NCI-H2196 (cell line): ENCODE data around the gene UBTD1.

ENCODE experiments used
- DNase-seq: peaks from one replicate; lab custom pipeline; 2025; ENCODE audit not compliant: unreplicated experiment; lab: John Stamatoyannopoulos, UW

The UBTD1 gene

GRCh38 chr10:97482381-97482780 is 16.3 kb upstream of the UBTD1 start:
- no peak for DNase-seq

- no peak for DNase-seq
These were observed 15.2 kb upstream of the UBTD1 start for GRCh38 chr10:97483506-97483905.

GRCh38 chr10:97483921-97484320 is 14.8 kb upstream of the UBTD1 start:
- DNase-seq: no peak

DNA sequence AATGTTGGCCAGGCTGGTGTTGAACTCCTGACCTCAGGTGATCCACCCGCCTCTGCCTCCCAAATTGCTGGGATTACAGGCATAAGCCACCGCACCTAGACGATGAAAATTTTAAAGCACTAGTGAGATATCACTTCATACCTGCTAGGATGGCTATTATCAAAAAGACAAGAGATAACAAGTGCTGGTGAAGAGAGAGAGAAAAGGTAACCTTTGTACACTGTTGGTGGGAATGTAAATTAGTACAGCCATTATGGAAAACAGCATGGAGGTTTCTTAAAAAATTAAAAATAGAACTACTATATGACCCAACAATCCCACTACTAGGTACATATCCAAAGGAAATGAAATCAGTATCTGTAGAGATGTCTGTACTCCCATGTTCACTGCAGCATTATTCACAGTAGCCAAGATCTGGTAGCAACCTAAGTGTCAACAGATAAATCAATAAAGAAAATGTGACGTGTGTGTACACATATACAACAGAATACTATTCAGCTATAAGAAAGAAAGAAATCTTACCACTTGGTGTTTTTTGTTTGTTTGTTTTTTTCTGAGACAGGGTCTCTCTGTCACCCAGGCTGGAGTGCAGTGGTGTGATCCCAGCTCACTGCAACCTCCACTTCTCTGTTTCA is 13.0 kb upstream of the UBTD1 start:
- no peak for DNase-seq

DNA sequence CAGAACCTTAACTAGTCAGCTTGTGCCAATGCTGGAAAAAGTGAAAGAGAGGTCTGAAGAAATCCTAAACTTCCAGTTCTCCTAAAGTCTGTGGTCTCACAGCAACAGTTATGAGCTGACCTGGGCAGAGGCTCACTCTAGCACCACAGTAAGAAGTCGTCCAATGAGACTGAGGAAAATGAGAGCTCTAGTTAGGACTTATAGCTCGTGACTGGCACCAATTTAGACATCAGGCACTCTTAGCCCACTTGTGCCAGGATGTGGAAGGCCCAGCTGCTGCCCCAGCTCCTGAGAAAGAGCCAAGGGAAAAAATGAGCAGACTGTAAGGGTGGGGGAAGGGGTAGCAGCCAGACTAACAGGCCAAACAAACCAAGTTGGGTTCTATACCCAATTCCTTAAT is 8.1 kb upstream of the UBTD1 start:
- DNase-seq: no peak

- no peak for DNase-seq
These were observed 4.6 kb upstream of the UBTD1 start for GRCh38 chr10:97494151-97494550.

GRCh38 chr10:97494863-97495506 is 3.7 kb upstream of the UBTD1 start:
- DNase-seq: no peak

DNA sequence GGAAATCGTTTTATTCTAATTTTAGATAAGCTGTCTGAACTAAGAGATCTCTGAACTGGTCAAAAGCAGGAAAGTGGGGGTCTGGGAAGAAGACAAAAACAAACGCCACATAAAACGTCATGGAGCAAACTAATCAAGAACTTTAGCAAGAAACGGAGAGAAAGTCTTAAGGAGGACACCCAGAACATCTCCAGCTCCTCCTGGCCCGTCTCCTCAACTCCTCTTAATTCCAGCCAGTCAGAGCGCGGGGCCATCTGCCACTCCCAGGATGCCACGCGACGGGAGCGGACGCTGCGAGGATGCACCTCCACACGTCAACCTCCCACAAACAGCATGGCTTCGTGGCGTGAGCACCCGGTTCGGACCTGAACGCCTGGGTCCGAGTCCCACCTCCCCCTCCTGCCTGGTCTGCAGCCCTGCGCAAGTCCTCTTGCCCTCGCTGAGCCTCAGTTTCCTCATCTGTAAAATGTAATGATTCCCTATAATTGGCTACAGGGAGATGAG is 1.1 kb upstream of the UBTD1 start:
- peak; percentile 35 for DNase-seq

DNA sequence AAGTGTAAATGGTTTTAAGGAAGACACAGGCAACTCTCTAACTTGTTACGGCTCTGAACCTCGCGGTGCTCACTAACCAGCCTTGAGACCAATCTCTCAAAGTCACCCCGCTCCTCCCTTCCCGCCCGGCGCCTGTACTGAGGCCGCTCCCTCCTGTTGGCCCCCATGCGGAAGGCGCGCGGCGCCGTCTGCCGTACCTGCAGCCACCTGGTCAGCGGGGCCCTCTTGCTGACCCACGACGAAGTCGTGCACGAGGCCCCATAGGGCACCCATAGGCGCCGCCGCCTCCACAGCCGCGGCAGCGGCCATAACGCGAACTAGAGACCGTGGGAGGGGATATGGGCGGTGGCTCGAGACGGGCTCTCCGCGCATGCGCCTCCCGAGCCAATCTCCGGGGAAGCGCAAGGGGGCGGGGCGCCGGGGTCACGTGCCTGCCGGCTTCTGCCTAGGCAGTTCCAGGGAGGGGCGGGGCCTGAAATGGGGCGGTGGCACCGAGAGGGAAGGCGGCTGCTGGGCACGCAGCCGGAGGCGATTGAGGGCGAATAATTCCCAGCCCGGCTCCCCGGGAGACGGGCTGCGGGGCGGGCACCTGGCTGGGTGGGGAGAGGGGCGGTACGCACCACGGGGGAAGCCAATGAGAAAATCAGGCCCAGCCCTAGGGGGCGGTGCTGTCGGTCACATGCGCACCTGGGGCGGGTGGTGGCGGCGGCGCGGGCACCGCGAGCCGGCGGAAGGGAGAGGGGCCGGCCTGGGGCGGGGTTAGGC is 466 bp upstream of the UBTD1 start, which contains the start of gene MMS19:
Gene MMS19, minus strand, starts transcription at position 347 of the 765 bp plus-strand sequence. Its CDS starts 38 bp downstream, at position 309.
- peak; percentile 99 for DNase-seq

DNA sequence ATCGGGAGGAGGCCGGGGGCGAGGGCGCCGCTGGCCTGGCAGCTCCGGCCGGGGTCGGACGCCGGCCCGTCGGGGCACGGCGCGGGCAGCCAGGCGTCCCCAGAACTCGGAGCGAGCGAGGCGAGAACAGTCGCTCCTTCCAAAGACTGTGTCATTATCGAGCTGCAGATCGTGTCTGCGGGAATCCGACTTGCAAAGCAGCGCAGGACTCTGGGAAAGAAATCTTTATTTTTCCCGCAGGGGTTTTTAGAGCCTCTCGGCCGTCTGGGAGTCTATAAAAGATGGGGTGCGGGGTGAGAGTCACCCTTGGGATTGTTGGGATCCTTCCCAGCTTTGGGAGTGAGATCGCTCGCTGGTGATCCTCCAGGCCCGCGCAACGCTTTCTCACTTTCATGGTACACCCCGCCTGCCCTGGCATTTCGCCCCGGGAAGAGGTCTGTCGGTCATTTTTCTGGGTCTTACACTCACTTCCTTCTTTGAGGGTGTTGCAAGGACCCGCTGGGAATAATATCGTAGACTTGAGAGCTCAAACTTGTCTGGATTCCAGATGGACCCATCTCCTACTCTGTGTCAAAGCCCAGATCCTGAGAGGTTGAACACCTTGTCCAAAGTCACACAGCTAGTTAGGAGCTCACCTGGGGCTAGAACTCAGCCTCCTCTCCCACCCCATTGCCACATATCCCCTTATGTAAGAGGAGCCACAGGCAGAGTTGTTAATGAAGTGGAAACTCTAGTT is 1.0 kb downstream of the UBTD1 start:
- no peak for DNase-seq

- DNase-seq: no peak
These were observed 1.5 kb downstream of the UBTD1 start for GRCh38 chr10:97500297-97500575.

GRCh38 chr10:97502916-97503315 is 4.2 kb downstream of the UBTD1 start:
- DNase-seq: no peak

DNA sequence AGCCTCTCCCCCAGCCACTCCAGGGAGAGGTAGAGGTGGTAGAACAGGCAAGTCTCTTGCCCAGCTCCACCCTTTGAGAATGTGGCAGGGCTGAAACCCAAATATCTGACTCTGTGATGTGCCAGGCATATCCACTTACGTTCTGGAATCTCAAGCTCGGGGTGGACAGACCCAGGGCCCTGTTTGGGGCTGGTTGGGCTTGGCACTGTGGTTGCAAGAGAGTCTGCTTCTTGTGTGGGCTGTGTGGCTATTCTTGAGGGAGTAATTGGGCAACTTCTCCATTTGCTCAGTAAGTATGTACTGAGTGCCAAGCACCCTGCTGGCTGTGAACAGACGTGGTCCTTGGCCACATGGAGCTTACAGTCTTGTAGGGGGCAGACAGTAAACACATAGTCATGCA is 4.7 kb downstream of the UBTD1 start:
- no peak for DNase-seq

GRCh38 chr10:97505152-97505551 is 6.4 kb downstream of the UBTD1 start:
- no peak for DNase-seq

- DNase-seq: no peak
These were observed 7.7 kb downstream of the UBTD1 start for GRCh38 chr10:97506199-97506991.

GRCh38 chr10:97508342-97508741 is 9.6 kb downstream of the UBTD1 start:
- no peak for DNase-seq

- no peak for DNase-seq
These were observed 10.5 kb downstream of the UBTD1 start for GRCh38 chr10:97509120-97509680.

DNA sequence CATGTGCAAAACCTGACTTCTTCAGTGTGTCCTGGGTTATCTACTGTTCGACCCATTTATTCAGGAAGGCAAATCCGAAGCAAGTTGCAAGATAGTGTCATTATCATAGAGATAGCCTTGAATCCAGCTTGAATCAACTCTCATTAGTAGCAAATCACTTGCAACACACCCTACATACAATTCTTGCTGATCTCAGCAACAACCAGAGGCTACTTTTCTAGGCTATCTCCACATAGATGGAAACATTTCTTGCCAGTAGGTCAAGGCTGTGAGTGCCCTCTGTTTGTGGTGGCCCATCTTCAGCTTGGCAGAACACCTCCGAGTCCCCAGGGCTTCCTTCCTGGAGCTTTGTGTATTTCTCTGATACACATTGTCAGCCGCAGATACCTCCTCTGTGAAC is 12.0 kb downstream of the UBTD1 start:
- DNase-seq: no peak

GRCh38 chr10:97511711-97512440 is 13.2 kb downstream of the UBTD1 start:
- DNase-seq: no peak

- DNase-seq: no peak
These were observed 14.3 kb downstream of the UBTD1 start for GRCh38 chr10:97512993-97513392.
